OCI-LY7 (cell line): ENCODE data around the gene BRICD5. TPM values are rescaled to one million over a fixed set of nuclear protein-coding genes. Genes with fewer than 3 reads are reported as not detected.

Source experiments
- BruUV-seq: library from RNA; stranded (reverse); fragments of 400-500 nt; replicated peaks from 2 replicates; lab custom pipeline; 2021; lab: Mats Ljungman, UMichigan
- CTCF ChIA-PET: fragments of 300-600 bp; sonication (Branson Sonifier 250); formaldehyde crosslinking; loops from one replicate; lab custom pipeline; 2022; ENCODE audit warnings: antibody characterized with exemption; ENCODE audit not compliant: unreplicated experiment; lab: Charles Lee
- POLR2A ChIA-PET: fragments of 300-600 bp; sonication (Branson Sonifier 250); formaldehyde crosslinking; loops from one replicate; lab custom pipeline; 2022; ENCODE audit warnings: antibody characterized with exemption; lab: Charles Lee
- DNase-seq: peaks from one replicate; pipeline ENCODE4 v3.0.0-alpha.2; 2015; ENCODE audit warnings: low spot score
- H2AFZ ChIP-seq: fragments of 200-600 bp; sonication (generic), shearing (Covaris generic); 2 replicates; pipeline ENCODE4 v1.6.1; 2014; ENCODE audit warnings: mild to moderate bottlenecking, antibody characterized with exemption, low read length, moderate library complexity
- H3K27ac ChIP-seq: fragments of 200-600 bp; sonication (generic); 2 replicates; pipeline ENCODE4 v1.5.1; 2014; ENCODE audit warnings: mixed run types, low read depth, mild to moderate bottlenecking, moderate library complexity, low read length, inconsistent platforms; ENCODE audit not compliant: poor library complexity, severe bottlenecking
- H3K36me3 ChIP-seq: fragments of 200-600 bp; sonication (generic); 2 replicates; pipeline ENCODE4 v1.6.1; 2014; ENCODE audit warnings: mild to moderate bottlenecking, antibody characterized with exemption, low read length, moderate library complexity, mixed read lengths; ENCODE audit not compliant: insufficient read depth
- H3K4me1 ChIP-seq: fragments of 200-600 bp; sonication (generic); 2 replicates; pipeline ENCODE4 v1.5.1; 2014; ENCODE audit warnings: mild to moderate bottlenecking, low read length; ENCODE audit not compliant: insufficient read depth, poor library complexity, severe bottlenecking
- H3K4me2 ChIP-seq: fragments of 200-600 bp; sonication (generic); 2 replicates; pipeline ENCODE4 v1.6.1; 2014; ENCODE audit warnings: mild to moderate bottlenecking, low read length
- H3K4me3 ChIP-seq: fragments of 200-600 bp; sonication (generic); 2 replicates; pipeline ENCODE4 v1.5.1; 2014; ENCODE audit warnings: mild to moderate bottlenecking, low read depth, low read length; ENCODE audit not compliant: poor library complexity, severe bottlenecking
- H3K79me2 ChIP-seq: fragments of 200-600 bp; sonication (generic); 2 replicates; pipeline ENCODE4 v1.6.1; 2016; ENCODE audit warnings: low read depth, mild to moderate bottlenecking, low read length, moderate library complexity, mixed read lengths; ENCODE audit not compliant: insufficient read depth
- H3K9me2 ChIP-seq: fragments of 200-600 bp; sonication (generic); 2 replicates; pipeline ENCODE4 v1.6.1; 2016; ENCODE audit warnings: mild to moderate bottlenecking, low read length, mixed read lengths; ENCODE audit not compliant: insufficient read depth
- H3K9me3 ChIP-seq: fragments of 200-600 bp; sonication (generic); 2 replicates; pipeline ENCODE4 v1.6.1; 2014; ENCODE audit warnings: mild to moderate bottlenecking, mixed run types, low read length, mixed read lengths
- H4K20me1 ChIP-seq: fragments of 200-600 bp; sonication (generic); 2 replicates; pipeline ENCODE4 v1.6.1; 2014; ENCODE audit warnings: mild to moderate bottlenecking, antibody characterized with exemption, low read length, moderate library complexity, mixed read lengths; ENCODE audit not compliant: insufficient read depth
- EZH2phosphoT487 ChIP-seq: fragments of 200-600 bp; sonication (generic); IDR thresholded peaks from 2 replicates; pipeline ENCODE4 v1.6.1; 2018; ENCODE audit warnings: low read depth, borderline replicate concordance, mild to moderate bottlenecking, mixed run types, antibody characterized with exemption, low read length, moderate library complexity, mixed read lengths
- intact Hi-C: fragments of 100-400 bp; cut with micrococcal nuclease; formaldehyde crosslinking; loops from one replicate; pipeline ENCODE4 v1.10.0; 2022; ENCODE audit not compliant: unreplicated experiment
- total RNA-seq, 2 experiments: library from RNA; depleted of rRNA in 1 of 2; stranded (reverse); fragments of >200 nt in 1 of 2; shearing (Covaris generic) in 1 of 2; gene quantifications; 2 replicates each; pipeline ENCODE4 v1.2.3, GENCODE V29; 2014 to 2022
- TF ChIP-seq, protein P1 (sequence below): fragments of 200-600 bp; sonication (generic); conservative IDR thresholded peaks from 2 replicates; pipeline ENCODE4 v1.5.1; 2014; ENCODE audit warnings: mild to moderate bottlenecking, antibody characterized with exemption, low read length, moderate library complexity, mixed read lengths

Gene BRICD5
- total RNA-seq, 2 experiments from 2014 or later: 30.4 to 31.7 TPM

DNA sequence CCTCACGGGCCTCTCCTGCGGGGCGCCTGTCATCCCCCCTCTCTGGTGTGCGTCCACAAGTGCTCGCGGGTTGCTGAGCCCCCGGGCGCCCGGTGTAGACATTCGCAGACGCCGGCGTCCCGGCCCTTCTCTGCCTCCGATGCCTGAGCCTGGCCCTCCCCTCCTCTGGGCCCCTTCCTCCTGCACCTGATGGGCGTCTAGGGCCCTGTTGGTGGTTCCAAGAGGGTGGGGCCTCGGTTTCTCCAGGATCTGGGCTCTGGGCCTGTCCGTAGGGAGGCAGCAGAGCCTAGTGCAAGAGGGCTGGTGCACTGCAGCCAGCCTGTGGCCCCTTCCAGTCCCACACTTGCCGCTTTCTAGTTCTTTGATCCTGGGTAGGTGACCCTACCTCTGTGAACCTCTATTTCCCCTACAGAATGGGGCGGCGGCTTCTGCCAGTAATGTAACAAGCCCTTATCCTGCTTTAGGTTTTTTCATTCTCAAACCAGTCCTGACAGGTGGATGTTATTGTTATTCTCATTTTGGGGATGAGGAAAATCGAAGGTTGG is 13.4 kb upstream of the BRICD5 start:
- Histone ChIP-seq H3K4me3 (peak overlapping the region; percentile 94), H3K36me3 (peaks cover 22% of the 10 kb centered on the region), H4K20me1 (0 out of 2 replicates have a peak, but pooled peaks cover 3% of the 10 kb centered on the region), H3K4me1 (peaks cover 10% of the 10 kb centered on the region), H2AFZ (peak overlapping the region; percentile 58; the same call in 1 of the 2 replicates), H3K4me2 (peak overlapping the region; percentile 84), H3K9me2 (no peaks in the 10 kb centered on the region), H3K79me2 (peaks cover 32% of the 10 kb centered on the region), H3K9me3 (no peaks in the 10 kb centered on the region), H3K27ac (peak overlapping the region; percentile 65)
- ChIA-PET POLR2A (no interaction called here), CTCF (no interaction called here)
- peak; percentile 57 for DNase-seq
- intact Hi-C loops: loop anchor here (1.0 to 5.0 kb wide), 4 partner anchors 9 to 72 kb away; partner anchors contain the start of genes ECI1 and MLST8
- TF ChIP-seq EZH2phosphoT487: no peak
- TF ChIP-seq, protein P1, sequence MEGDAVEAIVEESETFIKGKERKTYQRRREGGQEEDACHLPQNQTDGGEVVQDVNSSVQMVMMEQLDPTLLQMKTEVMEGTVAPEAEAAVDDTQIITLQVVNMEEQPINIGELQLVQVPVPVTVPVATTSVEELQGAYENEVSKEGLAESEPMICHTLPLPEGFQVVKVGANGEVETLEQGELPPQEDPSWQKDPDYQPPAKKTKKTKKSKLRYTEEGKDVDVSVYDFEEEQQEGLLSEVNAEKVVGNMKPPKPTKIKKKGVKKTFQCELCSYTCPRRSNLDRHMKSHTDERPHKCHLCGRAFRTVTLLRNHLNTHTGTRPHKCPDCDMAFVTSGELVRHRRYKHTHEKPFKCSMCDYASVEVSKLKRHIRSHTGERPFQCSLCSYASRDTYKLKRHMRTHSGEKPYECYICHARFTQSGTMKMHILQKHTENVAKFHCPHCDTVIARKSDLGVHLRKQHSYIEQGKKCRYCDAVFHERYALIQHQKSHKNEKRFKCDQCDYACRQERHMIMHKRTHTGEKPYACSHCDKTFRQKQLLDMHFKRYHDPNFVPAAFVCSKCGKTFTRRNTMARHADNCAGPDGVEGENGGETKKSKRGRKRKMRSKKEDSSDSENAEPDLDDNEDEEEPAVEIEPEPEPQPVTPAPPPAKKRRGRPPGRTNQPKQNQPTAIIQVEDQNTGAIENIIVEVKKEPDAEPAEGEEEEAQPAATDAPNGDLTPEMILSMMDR: peak; percentile 20; the same call in 1 of the 2 replicates
- TSS peak; percentile 66 for BruUV-seq

DNA sequence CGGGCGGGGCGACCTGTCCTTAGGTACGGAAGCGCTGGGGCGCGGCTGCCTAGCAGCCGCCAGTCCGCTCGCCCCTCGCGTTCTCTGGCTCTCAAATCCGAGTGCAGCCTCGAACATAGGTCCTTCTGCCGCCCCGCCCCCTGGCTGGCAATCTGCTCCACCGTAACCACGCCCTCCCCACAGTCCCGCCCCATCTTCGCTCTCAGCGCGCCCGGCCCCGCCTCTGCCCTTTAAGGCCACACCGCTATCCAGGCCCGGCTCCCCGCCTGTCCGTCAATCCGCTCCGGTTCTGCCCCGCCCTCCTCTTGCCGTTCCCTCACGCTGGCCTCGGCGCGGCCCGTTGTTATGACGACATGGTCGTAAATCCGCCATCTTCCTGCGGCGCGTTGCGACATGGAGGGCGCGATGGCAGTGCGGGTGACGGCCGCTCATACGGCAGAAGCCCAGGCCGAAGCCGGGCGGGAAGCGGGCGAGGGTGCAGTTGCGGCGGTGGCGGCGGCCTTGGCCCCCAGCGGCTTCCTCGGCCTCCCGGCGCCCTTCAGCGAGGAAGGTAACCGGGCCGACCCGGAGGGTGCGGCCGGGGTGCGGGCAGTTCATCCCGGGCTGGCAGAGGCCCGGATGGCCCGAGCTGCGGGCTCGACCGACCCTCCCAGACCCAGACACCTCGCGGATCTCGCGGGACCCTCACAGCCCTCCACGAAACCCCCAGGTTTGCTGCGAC is 12.7 kb upstream of the BRICD5 start, which contains the start of gene E4F1:
E4F1 (plus strand) TSS at position 371 of the 721 bp plus-strand sequence; CDS start at position 394, 23 bp downstream.
- H3K4me3 ChIP-seq: peak within 1 kb of the TSS; percentile 94
- H4K20me1 ChIP-seq: 0 out of 2 replicates have a peak, but pooled peaks cover 3% of the 10 kb centered on the region
- H3K36me3 ChIP-seq: peaks cover 16% of the 10 kb centered on the region
- no peaks in the 10 kb centered on the region for H3K9me2 ChIP-seq
- ChIA-PET POLR2A (no interaction called here), CTCF (no interaction called here)
- no TSS peak for BruUV-seq
- peak within 1 kb of the TSS; percentile 84 for H3K4me2 ChIP-seq
- peak within 1 kb of the TSS; percentile 58; the same call in 1 of the 2 replicates for H2AFZ ChIP-seq
- TF ChIP-seq, protein P1: no peak
- TF ChIP-seq EZH2phosphoT487: no peak
- peak; percentile 99 for DNase-seq
- H3K79me2 ChIP-seq: peaks cover 32% of the 10 kb centered on the region
- no peaks in the 10 kb centered on the region for H3K9me3 ChIP-seq
- intact Hi-C loops: loop anchor here (1.0 to 5.0 kb wide), 4 partner anchors 8 to 71 kb away; partner anchors contain the start of genes ECI1 and MLST8
- H3K27ac ChIP-seq: peak within 1 kb of the TSS; percentile 65
- peaks cover 10% of the 10 kb centered on the region for H3K4me1 ChIP-seq
